CD8-positive, alpha-beta memory T cell (primary cell): ENCODE measurements around the gene DNAJC7. TPM values are rescaled to one million over a fixed set of nuclear protein-coding genes. Genes with fewer than 3 reads are reported as not detected.
"Not testable (repeated sequence)": the region's sequence is repeated elsewhere in the genome, so short reads cannot be mapped to it uniquely, and the experiment has no call there.

Source experiments
- CTCF ChIA-PET: fragments of 350-600 bp; sonication (Branson Sonifier 250); formaldehyde crosslinking; loops from one replicate; lab custom pipeline; 2021; ENCODE audit warnings: antibody characterized with exemption; lab: Charles Lee
- POLR2A ChIA-PET: fragments of 350-600 bp; sonication (Branson Sonifier 250); formaldehyde crosslinking; loops from one replicate; lab custom pipeline; 2021; ENCODE audit warnings: antibody characterized with exemption; lab: Charles Lee
- DNase-seq, 5 donors: peaks; one replicate each; pipeline versions ENCODE4 v3.0.0 to v3.0.0-alpha.2; 2020 to 2022; ENCODE audit warnings: mixed read lengths in 1 of 5
- H3K27ac ChIP-seq: one replicate; pipeline ENCODE4 v1.7.0; 2013; ENCODE audit warnings: low read depth, mild to moderate bottlenecking, low read length, moderate library complexity
- H3K27me3 ChIP-seq: 2 replicates; pipeline ENCODE4 v1.7.0; 2013; ENCODE audit warnings: low read length, mild to moderate bottlenecking; ENCODE audit not compliant: insufficient read depth, poor library complexity, severe bottlenecking
- H3K36me3 ChIP-seq: 2 replicates; pipeline ENCODE4 v1.7.0; 2013; ENCODE audit warnings: mild to moderate bottlenecking, low read length, moderate library complexity; ENCODE audit not compliant: insufficient read depth
- H3K4me1 ChIP-seq: 2 replicates; pipeline ENCODE4 v1.7.0; 2013; ENCODE audit warnings: mild to moderate bottlenecking, low read length, moderate library complexity; ENCODE audit not compliant: insufficient read depth
- H3K4me3 ChIP-seq: 2 replicates; pipeline ENCODE4 v1.7.0; 2013; ENCODE audit warnings: mild to moderate bottlenecking, low read length
- H3K9me3 ChIP-seq: 2 replicates; pipeline ENCODE4 v1.7.0; 2013; ENCODE audit warnings: mild to moderate bottlenecking, low read length
- H3K27ac Mint-ChIP-seq, 8 donors: one replicate each; pipeline ENCODE4 v1.8.0; 2020 to 2021; ENCODE audit warnings: mixed read lengths in 8 of 8, mild to moderate bottlenecking in 6 of 8, inconsistent platforms in 3 of 8, moderate library complexity in 3 of 8
- H3K27me3 Mint-ChIP-seq, 2 donors: one replicate each; pipeline ENCODE4 v1.8.0; 2020 to 2021; ENCODE audit warnings: mixed read lengths in 2 of 2, mild to moderate bottlenecking in 1 of 2, moderate library complexity in 1 of 2
- H3K36me3 Mint-ChIP-seq, 3 donors: one replicate each; pipeline ENCODE4 v1.8.0; 2020 to 2021; ENCODE audit warnings: mixed read lengths in 3 of 3, inconsistent platforms in 1 of 3, mild to moderate bottlenecking in 1 of 3
- H3K4me1 Mint-ChIP-seq, 3 donors: one replicate each; pipeline ENCODE4 v1.8.0; 2020 to 2021; ENCODE audit warnings: mixed read lengths in 3 of 3, inconsistent platforms in 1 of 3, mild to moderate bottlenecking in 1 of 3
- H3K4me3 Mint-ChIP-seq, 7 donors: one replicate each; pipeline ENCODE4 v1.8.0; 2020 to 2021; ENCODE audit warnings: mixed read lengths in 7 of 7, mild to moderate bottlenecking in 6 of 7, moderate library complexity in 4 of 7, inconsistent platforms in 2 of 7
- H3K9me3 Mint-ChIP-seq, 5 donors: one replicate each; pipeline ENCODE4 v1.8.0; 2020 to 2022; ENCODE audit warnings: mixed read lengths in 5 of 5, mild to moderate bottlenecking in 3 of 5, moderate library complexity in 2 of 5, inconsistent platforms in 1 of 5
- polyA plus RNA-seq: library from polyadenylated mRNA; unstranded; fragments of 300-500 nt; fragmentation: Illumina TruSeq; gene quantifications from one replicate; pipeline ENCODE4 v1.2.3, GENCODE V29; 2021
- total RNA-seq, 2 experiments: library from RNA; stranded (reverse); gene quantifications; one replicate each; pipeline ENCODE4 v1.2.3, GENCODE V29; 2021

DNAJC7 gene
- total and polyA plus RNA-seq, 3 experiments from 2014 or later, result 74.6 to 111 (median 111) TPM

GRCh38 chr17:42010266-42010680 lies 7.0 kb downstream of the DNAJC7 start:
- DNase-seq, CTCF ChIA-PET, H3K27ac ChIP-seq, H3K9me3 Mint-ChIP-seq, H3K27me3 ChIP-seq, H3K27me3 Mint-ChIP-seq, POLR2A ChIA-PET, H3K9me3 ChIP-seq, H3K4me3 Mint-ChIP-seq, H3K4me3 ChIP-seq, H3K36me3 ChIP-seq: not testable (repeated sequence)
- Mint-ChIP-seq H3K36me3 (peaks cover 0 to 43% (median 4%) of the 10 kb centered on the region in 3 donors), H3K27ac (peak overlapping the region in 1 of 8 donors; percentile 13), H3K4me1 (peaks cover 48 to 66% (median 58%) of the 10 kb centered on the region in 3 donors)
- H3K4me1 ChIP-seq, result peaks cover 37% of the 10 kb centered on the region

DNA sequence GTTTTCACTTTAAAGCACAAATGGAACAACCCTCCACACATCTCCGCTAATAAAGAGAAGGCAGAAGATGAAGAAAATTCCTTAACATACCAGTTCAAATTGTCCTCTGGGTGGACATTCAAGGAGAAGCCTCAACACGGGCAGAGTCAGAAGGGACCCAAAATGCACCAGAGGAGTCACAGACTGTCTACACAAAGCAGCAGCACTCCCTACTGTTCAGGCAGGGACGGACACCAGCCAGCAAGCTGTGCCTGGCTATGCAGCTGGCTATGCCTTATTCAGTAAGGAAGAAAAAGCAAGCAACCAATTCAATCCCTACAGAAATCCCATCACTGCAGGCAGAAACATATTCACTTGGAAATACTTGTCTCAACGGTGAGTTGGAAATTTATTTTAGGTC lies 8.1 kb downstream of the DNAJC7 start:
- Histone ChIP-seq H3K9me3 (no peaks in the 10 kb centered on the region), H3K36me3 (no peaks in the 10 kb centered on the region), H3K27me3 (no peaks in the 10 kb centered on the region), H3K4me1 (peaks cover 27% of the 10 kb centered on the region), H3K27ac (no peak overlapping the region), H3K4me3 (no peak overlapping the region)
- H3K27ac Mint-ChIP-seq, result peak overlapping the region in 4 of 8 donors; percentile 32 to 86 (median 64)
- POLR2A ChIA-PET, result no interaction called here
- peaks cover 56 to 72% (median 64%) of the 10 kb centered on the region in 3 donors for H3K4me1 Mint-ChIP-seq
- H3K36me3 Mint-ChIP-seq, result peaks cover 0 to 47% (median 5%) of the 10 kb centered on the region in 3 donors
- H3K9me3 Mint-ChIP-seq, result no peaks in the 10 kb centered on the region
- H3K4me3 Mint-ChIP-seq, result no peak overlapping the region
- H3K27me3 Mint-ChIP-seq, result no peaks in the 10 kb centered on the region
- CTCF ChIA-PET, result interaction anchor here (1.3 to 1.4 kb wide), 2 partner anchors 10 to 15 kb away, joined by 3 to 5 read pairs; no protein-coding TSS in a partner anchor
- DNase-seq, result no peak

DNA sequence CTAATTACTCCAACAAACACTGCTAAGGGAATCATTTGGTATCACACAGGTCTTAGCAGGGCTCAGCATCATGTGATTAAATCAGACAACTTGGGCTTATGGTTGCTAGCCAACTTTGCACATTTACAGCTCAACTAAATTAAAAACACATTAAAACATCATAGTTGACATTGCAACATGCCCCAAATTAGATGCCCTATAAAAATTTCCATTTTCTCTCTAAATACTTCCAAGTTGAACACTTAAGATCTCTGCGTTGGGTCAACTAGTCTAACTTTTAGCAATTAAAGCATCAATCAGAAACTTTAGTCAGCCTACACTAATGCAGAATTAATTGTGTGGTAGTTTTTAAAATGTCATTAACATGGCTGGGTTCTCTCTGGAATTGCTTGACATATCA lies 12.1 kb downstream of the DNAJC7 start:
- Mint-ChIP-seq H3K9me3 (no peaks in the 10 kb centered on the region), H3K4me1 (peaks cover 38 to 56% (median 49%) of the 10 kb centered on the region in 3 donors), H3K4me3 (no peak overlapping the region), H3K27ac (peak overlapping the region in 4 of 8 donors; percentile 28 to 63 (median 42)), H3K36me3 (peaks cover 0 to 60% (median 8%) of the 10 kb centered on the region in 3 donors), H3K27me3 (no peaks in the 10 kb centered on the region)
- peaks cover 20% of the 10 kb centered on the region for H3K36me3 ChIP-seq
- H3K4me3 ChIP-seq, result no peak overlapping the region
- no peaks in the 10 kb centered on the region for H3K27me3 ChIP-seq
- DNase-seq, result no peak
- no peaks in the 10 kb centered on the region for H3K4me1 ChIP-seq
- no peak overlapping the region for H3K27ac ChIP-seq
- POLR2A ChIA-PET, result no interaction called here
- CTCF ChIA-PET, result interaction anchor here (1.1 to 1.2 kb wide), 2 partner anchors 15 to 20 kb away, joined by 3 to 4 read pairs; partner anchors contain the start of gene NKIRAS2
- no peaks in the 10 kb centered on the region for H3K9me3 ChIP-seq

DNA sequence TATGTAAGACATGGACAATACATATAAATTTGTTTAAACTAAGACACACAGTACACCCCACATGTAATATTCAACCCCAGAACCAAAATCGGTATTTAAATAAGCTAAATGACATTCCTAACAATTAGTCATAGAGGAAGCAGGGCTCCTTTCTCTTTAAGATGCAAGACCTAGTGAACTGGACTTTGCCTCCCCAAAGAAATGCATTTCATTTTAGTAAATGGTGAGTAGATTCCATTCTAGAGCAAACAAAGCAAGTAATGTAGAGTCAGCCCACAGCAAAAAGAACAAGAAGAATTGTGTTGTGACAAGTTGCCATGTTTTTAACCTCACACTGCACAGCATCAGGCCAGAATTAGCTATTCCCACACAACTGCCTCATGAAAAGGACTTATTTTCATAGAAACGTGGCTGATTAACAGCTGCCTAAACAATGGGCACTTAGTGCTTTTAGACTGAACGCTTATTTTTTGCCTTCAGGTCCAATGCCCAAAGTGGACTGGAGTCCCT lies 14.4 kb downstream of the DNAJC7 start:
- H3K27ac ChIP-seq, result no peak overlapping the region
- peaks cover 26% of the 10 kb centered on the region for H3K36me3 ChIP-seq
- Mint-ChIP-seq H3K4me3 (no peak overlapping the region), H3K4me1 (peaks cover 29 to 41% (median 39%) of the 10 kb centered on the region in 3 donors), H3K27me3 (no peaks in the 10 kb centered on the region), H3K36me3 (peaks cover 4 to 63% (median 8%) of the 10 kb centered on the region in 3 donors), H3K27ac (peak overlapping the region in 2 of 8 donors; percentile 21 to 76), H3K9me3 (no peaks in the 10 kb centered on the region)
- ChIA-PET POLR2A (no interaction called here), CTCF (interaction anchor here (1.4 kb wide), 1 partner anchor 72 kb away, joined by 3 read pairs; the partner anchor contains the start of gene ODAD4)
- no peaks in the 10 kb centered on the region for H3K27me3 ChIP-seq
- H3K4me1 ChIP-seq, result no peaks in the 10 kb centered on the region
- no peak overlapping the region for H3K4me3 ChIP-seq
- H3K9me3 ChIP-seq, result no peaks in the 10 kb centered on the region
- DNase-seq, result no peak

GRCh38 chr17:42002175-42002791 lies 15.0 kb downstream of the DNAJC7 start:
- H3K4me3 ChIP-seq, result no peak overlapping the region
- H3K36me3 ChIP-seq, result peaks cover 26% of the 10 kb centered on the region
- ChIA-PET CTCF (interaction anchor here (1.4 to 1.5 kb wide), 2 partner anchors 18 to 72 kb away, joined by 3 read pairs; partner anchors contain the start of genes NKIRAS2 and ODAD4), POLR2A (interaction anchor here (0.6 kb wide), 1 partner anchor 42 kb away, joined by 4 read pairs; no protein-coding TSS in a partner anchor)
- H3K27ac Mint-ChIP-seq, result no peak overlapping the region
- no peaks in the 10 kb centered on the region for H3K9me3 ChIP-seq
- H3K9me3 Mint-ChIP-seq, result no peaks in the 10 kb centered on the region
- DNase-seq, result no peak
- H3K4me1 Mint-ChIP-seq, result peaks cover 28 to 39% (median 38%) of the 10 kb centered on the region in 3 donors
- H3K27me3 Mint-ChIP-seq, result no peaks in the 10 kb centered on the region
- no peak overlapping the region for H3K4me3 Mint-ChIP-seq
- H3K27ac ChIP-seq, result no peak overlapping the region
- no peaks in the 10 kb centered on the region for H3K27me3 ChIP-seq
- H3K36me3 Mint-ChIP-seq, result peaks cover 4 to 68% (median 8%) of the 10 kb centered on the region in 3 donors
- H3K4me1 ChIP-seq, result no peaks in the 10 kb centered on the region

GRCh38 chr17:42001729-42002128 lies 15.5 kb downstream of the DNAJC7 start:
- Histone ChIP-seq H3K27me3 (no peaks in the 10 kb centered on the region), H3K9me3 (no peaks in the 10 kb centered on the region), H3K36me3 (peaks cover 32% of the 10 kb centered on the region), H3K4me1 (no peaks in the 10 kb centered on the region), H3K27ac (no peak overlapping the region), H3K4me3 (no peak overlapping the region)
- Mint-ChIP-seq H3K36me3 (peaks cover 7 to 71% (median 8%) of the 10 kb centered on the region in 3 donors), H3K27me3 (no peaks in the 10 kb centered on the region), H3K9me3 (no peaks in the 10 kb centered on the region), H3K4me3 (no peak overlapping the region), H3K4me1 (peaks cover 25 to 35% (median 33%) of the 10 kb centered on the region in 3 donors), H3K27ac (peak overlapping the region in 1 of 8 donors; percentile 54)
- ChIA-PET POLR2A (interaction anchor here (0.6 kb wide), 1 partner anchor 43 kb away, joined by 4 read pairs; no protein-coding TSS in a partner anchor), CTCF (interaction anchor here (1.5 kb wide), 1 partner anchor 18 kb away, joined by 3 read pairs; the partner anchor contains the start of gene NKIRAS2)
- no peak for DNase-seq

DNA sequence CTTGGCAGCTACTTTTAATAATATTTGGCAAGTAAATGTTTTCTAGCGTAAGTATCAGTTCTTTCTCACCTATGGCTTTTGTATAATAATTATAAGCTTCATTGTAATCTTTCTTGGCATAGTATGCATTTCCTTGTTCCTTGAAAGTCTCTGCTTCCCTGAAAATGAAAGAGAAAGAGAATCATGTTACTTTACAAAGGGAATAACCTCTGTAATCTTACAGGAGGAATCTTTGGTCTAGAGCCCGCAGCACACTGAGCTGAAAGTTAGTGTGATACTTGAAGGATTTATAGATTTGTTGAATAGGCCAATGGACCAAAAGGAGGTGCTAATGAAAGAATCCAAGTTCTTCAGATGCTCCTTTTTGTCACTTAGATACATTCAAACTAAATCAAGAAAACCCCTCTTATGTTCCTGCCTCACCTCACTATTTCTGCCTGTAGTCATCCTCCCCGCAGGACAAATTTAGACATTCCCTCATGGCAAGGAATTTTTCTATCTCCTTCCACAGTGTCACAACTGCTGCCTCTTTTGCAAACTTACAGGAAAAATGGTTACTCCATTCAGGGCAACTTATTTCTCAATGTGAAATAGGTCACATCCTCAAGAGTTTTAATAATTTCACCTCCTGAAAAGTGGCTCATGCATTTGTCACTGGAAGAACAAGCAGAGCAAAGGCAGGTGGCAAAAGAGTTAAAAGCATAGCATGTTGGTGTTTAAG lies 16.7 kb downstream of the DNAJC7 start:
- Histone ChIP-seq H3K27me3 (no peaks in the 10 kb centered on the region), H3K4me3 (no peak overlapping the region), H3K36me3 (peaks cover 42% of the 10 kb centered on the region), H3K4me1 (no peaks in the 10 kb centered on the region), H3K9me3 (no peaks in the 10 kb centered on the region), H3K27ac (no peak overlapping the region)
- Mint-ChIP-seq H3K27ac (no peak overlapping the region), H3K27me3 (no peaks in the 10 kb centered on the region), H3K9me3 (no peaks in the 10 kb centered on the region), H3K4me1 (peaks cover 24 to 35% (median 33%) of the 10 kb centered on the region in 3 donors), H3K4me3 (no peak overlapping the region), H3K36me3 (peaks cover 7 to 83% (median 11%) of the 10 kb centered on the region in 3 donors)
- POLR2A ChIA-PET, result no interaction called here
- CTCF ChIA-PET, result interaction anchor here (1.5 kb wide), 1 partner anchor 19 kb away, joined by 3 read pairs; the partner anchor contains the start of gene NKIRAS2
- no peak for DNase-seq
